ENCODE measurements around the gene STK32B. TPM values are rescaled to one million over a fixed set of nuclear protein-coding genes. Genes with fewer than 3 reads are reported as not detected.

The STK32B gene
- total RNA-seq, 1 experiment from 2014 or later: 11.6 TPM

GRCh38 chr4:5462896-5463295 lies 411.6 kb downstream of the STK32B start:
- no peak for DNase-seq (ENCODE audit: low read depth, low spot score)
- no peak overlapping the region for H3K27ac ChIP-seq (ENCODE audit: low read length)
- no peak for ATAC-seq
- H3K4me1 ChIP-seq (ENCODE audit: control insufficient read depth, insufficient read depth, low read length): no peaks in the 10 kb centered on the region
- TF ChIP-seq SIN3A (IDR thresholded peaks at IDR 0.05; ENCODE audit: borderline replicate concordance, insufficient read depth, low read depth, low read length) (no peak), POLR2AphosphoS5 (IDR thresholded peaks at IDR 0.05; ENCODE audit: low read depth, low read length) (no peak), TCF7L2 (IDR thresholded peaks at IDR 0.05; ENCODE audit: low read depth, low read length) (no peak), CTCF (IDR thresholded peaks at IDR 0.05) (no peak)
- TF ChIP-seq, protein P1, sequence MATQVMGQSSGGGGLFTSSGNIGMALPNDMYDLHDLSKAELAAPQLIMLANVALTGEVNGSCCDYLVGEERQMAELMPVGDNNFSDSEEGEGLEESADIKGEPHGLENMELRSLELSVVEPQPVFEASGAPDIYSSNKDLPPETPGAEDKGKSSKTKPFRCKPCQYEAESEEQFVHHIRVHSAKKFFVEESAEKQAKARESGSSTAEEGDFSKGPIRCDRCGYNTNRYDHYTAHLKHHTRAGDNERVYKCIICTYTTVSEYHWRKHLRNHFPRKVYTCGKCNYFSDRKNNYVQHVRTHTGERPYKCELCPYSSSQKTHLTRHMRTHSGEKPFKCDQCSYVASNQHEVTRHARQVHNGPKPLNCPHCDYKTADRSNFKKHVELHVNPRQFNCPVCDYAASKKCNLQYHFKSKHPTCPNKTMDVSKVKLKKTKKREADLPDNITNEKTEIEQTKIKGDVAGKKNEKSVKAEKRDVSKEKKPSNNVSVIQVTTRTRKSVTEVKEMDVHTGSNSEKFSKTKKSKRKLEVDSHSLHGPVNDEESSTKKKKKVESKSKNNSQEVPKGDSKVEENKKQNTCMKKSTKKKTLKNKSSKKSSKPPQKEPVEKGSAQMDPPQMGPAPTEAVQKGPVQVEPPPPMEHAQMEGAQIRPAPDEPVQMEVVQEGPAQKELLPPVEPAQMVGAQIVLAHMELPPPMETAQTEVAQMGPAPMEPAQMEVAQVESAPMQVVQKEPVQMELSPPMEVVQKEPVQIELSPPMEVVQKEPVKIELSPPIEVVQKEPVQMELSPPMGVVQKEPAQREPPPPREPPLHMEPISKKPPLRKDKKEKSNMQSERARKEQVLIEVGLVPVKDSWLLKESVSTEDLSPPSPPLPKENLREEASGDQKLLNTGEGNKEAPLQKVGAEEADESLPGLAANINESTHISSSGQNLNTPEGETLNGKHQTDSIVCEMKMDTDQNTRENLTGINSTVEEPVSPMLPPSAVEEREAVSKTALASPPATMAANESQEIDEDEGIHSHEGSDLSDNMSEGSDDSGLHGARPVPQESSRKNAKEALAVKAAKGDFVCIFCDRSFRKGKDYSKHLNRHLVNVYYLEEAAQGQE (IDR thresholded peaks at IDR 0.05; ENCODE audit: insufficient read depth in 1 of 2, low read depth in 2 of 2, low read length in 1 of 2): no peak
- in situ Hi-C loops (cut with HindIII; ENCODE audit: low pct_unique_long_range_greater_than_20kb, low sequenced_read_pairs): no loop called here
- ChIA-PET CTCF (no interaction called here), POLR2A (no interaction called here)
- no TSS peak for BruUV-seq (replicated peaks)
- H3K4me3 ChIP-seq (ENCODE audit: low read depth in 2 of 2, low read length in 2 of 2): no peak overlapping the region
- no peaks in the 10 kb centered on the region for H3K36me3 ChIP-seq (ENCODE audit: control insufficient read depth, insufficient read depth, low read length)
- no peaks in the 10 kb centered on the region for H3K9me3 ChIP-seq (ENCODE audit: control insufficient read depth, insufficient read depth, low read depth, low read length)
- no peaks in the 10 kb centered on the region for H3K27me3 ChIP-seq (ENCODE audit: control insufficient read depth, insufficient read depth, low read length)
- intact Hi-C loops (cut with micrococcal nuclease; ENCODE audit: unreplicated experiment): no loop called here

GRCh38 chr4:5463361-5463760 lies 412.1 kb downstream of the STK32B start:
- Histone ChIP-seq H3K4me3 (ENCODE audit: low read depth in 2 of 2, low read length in 2 of 2) (no peak overlapping the region), H3K4me1 (ENCODE audit: control insufficient read depth, insufficient read depth, low read length) (no peaks in the 10 kb centered on the region), H3K27me3 (ENCODE audit: control insufficient read depth, insufficient read depth, low read length) (no peaks in the 10 kb centered on the region), H3K36me3 (ENCODE audit: control insufficient read depth, insufficient read depth, low read length) (no peaks in the 10 kb centered on the region), H3K9me3 (ENCODE audit: control insufficient read depth, insufficient read depth, low read depth, low read length) (no peaks in the 10 kb centered on the region), H3K27ac (ENCODE audit: low read length) (no peak overlapping the region)
- TF ChIP-seq TCF7L2 (IDR thresholded peaks at IDR 0.05; ENCODE audit: low read depth, low read length) (no peak), CTCF (IDR thresholded peaks at IDR 0.05) (no peak), POLR2AphosphoS5 (IDR thresholded peaks at IDR 0.05; ENCODE audit: low read depth, low read length) (no peak), SIN3A (IDR thresholded peaks at IDR 0.05; ENCODE audit: borderline replicate concordance, insufficient read depth, low read depth, low read length) (no peak)
- TF ChIP-seq, protein P1 (IDR thresholded peaks at IDR 0.05; ENCODE audit: insufficient read depth in 1 of 2, low read depth in 2 of 2, low read length in 1 of 2): no peak
- DNase-seq (ENCODE audit: low read depth, low spot score): no peak
- intact Hi-C loops (cut with micrococcal nuclease; ENCODE audit: unreplicated experiment): no loop called here
- in situ Hi-C loops (cut with HindIII; ENCODE audit: low pct_unique_long_range_greater_than_20kb, low sequenced_read_pairs): no loop called here
- ChIA-PET POLR2A (no interaction called here), CTCF (no interaction called here)
- ATAC-seq: no peak
- BruUV-seq (replicated peaks): no TSS peak

Data from Panc1 (cell line).